ENCODE data around the gene DESI1. TPM values are rescaled to one million over a fixed set of nuclear protein-coding genes. Genes with fewer than 3 reads are reported as not detected.

DESI1 gene
- total RNA-seq, 1 experiment from 2014 or later, result 59.6 TPM

DNA sequence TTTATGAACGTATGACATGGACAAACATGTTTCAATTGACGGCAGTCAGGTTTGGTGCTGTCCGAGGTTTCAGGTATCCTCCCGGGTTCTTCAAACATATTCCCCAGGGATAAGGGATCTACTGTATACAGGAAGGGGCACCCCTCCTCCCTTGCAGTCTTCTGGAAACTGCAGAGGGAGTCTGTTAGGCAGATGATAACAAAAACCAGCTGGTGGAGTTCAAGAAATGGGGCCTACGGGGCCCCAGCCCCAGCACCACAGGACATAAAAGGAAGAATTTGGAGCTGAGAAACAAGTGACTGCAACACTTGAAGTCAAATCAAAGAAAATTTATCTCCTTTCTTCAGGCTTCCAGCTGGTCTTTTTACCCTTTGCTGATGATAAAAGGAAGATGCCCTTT lies 35.7 kb upstream of the DESI1 start:
- TF ChIP-seq, protein P1, sequence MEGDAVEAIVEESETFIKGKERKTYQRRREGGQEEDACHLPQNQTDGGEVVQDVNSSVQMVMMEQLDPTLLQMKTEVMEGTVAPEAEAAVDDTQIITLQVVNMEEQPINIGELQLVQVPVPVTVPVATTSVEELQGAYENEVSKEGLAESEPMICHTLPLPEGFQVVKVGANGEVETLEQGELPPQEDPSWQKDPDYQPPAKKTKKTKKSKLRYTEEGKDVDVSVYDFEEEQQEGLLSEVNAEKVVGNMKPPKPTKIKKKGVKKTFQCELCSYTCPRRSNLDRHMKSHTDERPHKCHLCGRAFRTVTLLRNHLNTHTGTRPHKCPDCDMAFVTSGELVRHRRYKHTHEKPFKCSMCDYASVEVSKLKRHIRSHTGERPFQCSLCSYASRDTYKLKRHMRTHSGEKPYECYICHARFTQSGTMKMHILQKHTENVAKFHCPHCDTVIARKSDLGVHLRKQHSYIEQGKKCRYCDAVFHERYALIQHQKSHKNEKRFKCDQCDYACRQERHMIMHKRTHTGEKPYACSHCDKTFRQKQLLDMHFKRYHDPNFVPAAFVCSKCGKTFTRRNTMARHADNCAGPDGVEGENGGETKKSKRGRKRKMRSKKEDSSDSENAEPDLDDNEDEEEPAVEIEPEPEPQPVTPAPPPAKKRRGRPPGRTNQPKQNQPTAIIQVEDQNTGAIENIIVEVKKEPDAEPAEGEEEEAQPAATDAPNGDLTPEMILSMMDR (IDR thresholded peaks at IDR 0.05; ENCODE audit: unreplicated experiment), result no peak
- intact Hi-C loops (cut with micrococcal nuclease), result no loop called here
- Mint-ChIP-seq H3K4me3 (ENCODE audit: unreplicated experiment) (no peak overlapping the region), H3K4me1 (ENCODE audit: insufficient read depth, unreplicated experiment) (peaks cover 4% of the 10 kb centered on the region), H3K27ac (ENCODE audit: low read depth, unreplicated experiment) (no peak overlapping the region), H3K36me3 (ENCODE audit: insufficient read depth, unreplicated experiment) (peaks cover 100% of the 10 kb centered on the region), H3K9me3 (ENCODE audit: unreplicated experiment) (no peaks in the 10 kb centered on the region), H3K27me3 (ENCODE audit: insufficient read depth, unreplicated experiment) (no peaks in the 10 kb centered on the region)
- POLR2A ChIA-PET, result interaction anchor here (0.9 to 2.8 kb wide), 4 partner anchors 10 to 35 kb away, joined by 3 to 12 read pairs (median 4); partner anchors contain the start of genes DESI1 and XRCC6
- BruUV-seq (replicated peaks), result no TSS peak
- DNase-seq (ENCODE audit: unreplicated experiment), result no peak
- CTCF ChIA-PET, result interaction anchor here (0.9 kb wide), 1 partner anchor 10 kb away, joined by 3 read pairs; no protein-coding TSS in a partner anchor

DNA sequence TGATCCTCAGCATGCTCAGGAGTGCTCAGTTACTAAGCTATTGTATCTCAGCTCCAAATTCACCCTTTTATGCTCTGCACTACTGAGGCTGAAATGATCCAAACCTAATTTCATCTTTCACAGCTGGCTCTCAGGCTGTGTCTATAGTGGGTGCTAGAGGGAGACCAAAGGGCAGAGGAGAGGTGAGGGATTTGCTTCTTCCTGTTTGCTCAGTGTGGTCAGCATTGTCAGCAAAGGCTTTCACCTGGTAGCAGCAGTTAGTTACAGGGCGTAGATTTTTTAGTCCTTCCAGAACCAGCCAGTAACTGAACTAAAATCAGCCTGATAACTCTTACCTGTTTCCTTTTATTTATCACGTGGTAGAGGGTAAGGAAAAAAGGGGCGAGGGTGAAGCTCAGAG lies 33.5 kb upstream of the DESI1 start:
- Mint-ChIP-seq H3K27me3 (ENCODE audit: insufficient read depth, unreplicated experiment) (no peaks in the 10 kb centered on the region), H3K27ac (ENCODE audit: low read depth, unreplicated experiment) (no peak overlapping the region), H3K36me3 (ENCODE audit: insufficient read depth, unreplicated experiment) (peaks cover 98% of the 10 kb centered on the region), H3K9me3 (ENCODE audit: unreplicated experiment) (no peaks in the 10 kb centered on the region), H3K4me1 (ENCODE audit: insufficient read depth, unreplicated experiment) (no peaks in the 10 kb centered on the region), H3K4me3 (ENCODE audit: unreplicated experiment) (no peak overlapping the region)
- ChIA-PET POLR2A (interaction anchor here (1.2 to 2.1 kb wide), 3 partner anchors 8 to 33 kb away, joined by 3 to 12 read pairs (median 6); partner anchors contain the start of genes DESI1 and XRCC6), CTCF (interaction anchor here (3.0 kb wide), 1 partner anchor 12 kb away, joined by 11 read pairs; no protein-coding TSS in a partner anchor)
- no peak for DNase-seq (ENCODE audit: unreplicated experiment)
- BruUV-seq (replicated peaks), result no TSS peak
- TF ChIP-seq, protein P1 (IDR thresholded peaks at IDR 0.05; ENCODE audit: unreplicated experiment), result no peak
- intact Hi-C loops (cut with micrococcal nuclease), result no loop called here

DNA sequence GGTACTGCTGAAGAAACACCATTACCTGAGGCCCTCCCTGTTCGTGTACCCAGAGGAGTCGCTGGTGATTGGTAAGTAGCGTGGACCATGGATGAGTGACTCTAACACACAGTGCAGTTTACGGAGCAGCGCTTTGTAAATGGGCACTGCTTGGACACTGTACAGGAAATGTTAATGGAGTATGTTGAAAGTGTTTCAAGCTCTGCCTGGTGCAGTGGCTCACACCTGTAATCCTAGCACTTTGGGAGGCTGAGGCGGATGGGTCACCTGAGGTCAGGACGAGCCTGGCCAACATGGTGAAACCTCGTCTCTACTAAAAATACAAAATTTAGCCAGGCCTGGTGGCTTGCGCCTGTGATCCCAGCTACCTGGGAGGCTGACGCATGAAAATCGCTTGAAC lies 30.0 kb upstream of the DESI1 start:
- POLR2A ChIA-PET, result interaction anchor here (0.5 to 2.0 kb wide), 6 partner anchors 10 to 964 kb away, joined by 3 to 7 read pairs (median 3); partner anchors contain the start of genes DESI1, POLDIP3, SNU13 and XRCC6
- CTCF ChIA-PET, result interaction anchor here (1.1 to 1.4 kb wide), 2 partner anchors 9 to 15 kb away, joined by 3 read pairs; no protein-coding TSS in a partner anchor
- no peak for DNase-seq (ENCODE audit: unreplicated experiment)
- no TSS peak for BruUV-seq (replicated peaks)
- H3K9me3 Mint-ChIP-seq (ENCODE audit: unreplicated experiment), result no peaks in the 10 kb centered on the region
- no peaks in the 10 kb centered on the region for H3K4me1 Mint-ChIP-seq (ENCODE audit: insufficient read depth, unreplicated experiment)
- no peak overlapping the region for H3K4me3 Mint-ChIP-seq (ENCODE audit: unreplicated experiment)
- no peaks in the 10 kb centered on the region for H3K27me3 Mint-ChIP-seq (ENCODE audit: insufficient read depth, unreplicated experiment)
- TF ChIP-seq, protein P1 (IDR thresholded peaks at IDR 0.05; ENCODE audit: unreplicated experiment), result no peak
- intact Hi-C loops (cut with micrococcal nuclease), result no loop called here
- H3K27ac Mint-ChIP-seq (ENCODE audit: low read depth, unreplicated experiment), result no peak overlapping the region
- H3K36me3 Mint-ChIP-seq (ENCODE audit: insufficient read depth, unreplicated experiment), result peaks cover 97% of the 10 kb centered on the region

DNA sequence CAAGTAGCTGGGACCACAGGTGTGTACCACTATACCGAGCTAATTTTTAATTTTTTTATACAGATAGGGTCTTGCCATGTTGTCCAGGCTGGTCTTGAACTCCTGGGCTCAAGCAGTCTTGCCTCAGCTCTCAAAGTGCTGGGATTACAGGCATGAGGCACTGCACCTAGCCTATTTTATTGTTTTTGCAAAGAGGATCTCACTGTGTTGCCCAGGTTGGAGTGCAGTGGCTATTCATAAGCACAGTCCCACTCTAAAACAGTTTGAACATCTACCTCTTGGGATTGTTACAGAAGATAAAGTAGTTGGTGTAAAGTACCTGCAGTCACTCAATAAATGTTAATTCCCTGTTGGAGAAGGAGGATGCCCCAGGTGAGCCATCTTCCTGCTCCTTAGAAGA lies 29.4 kb upstream of the DESI1 start:
- ChIA-PET CTCF (interaction anchor here (1.1 to 1.4 kb wide), 2 partner anchors 8 to 31 kb away, joined by 3 read pairs; no protein-coding TSS in a partner anchor), POLR2A (interaction anchor here (1.1 to 2.0 kb wide), 5 partner anchors 8 to 38 kb away, joined by 3 to 7 read pairs (median 4); partner anchors contain the start of genes DESI1, SNU13 and XRCC6)
- DNase-seq (ENCODE audit: unreplicated experiment), result no peak
- H3K4me3 Mint-ChIP-seq (ENCODE audit: unreplicated experiment), result no peak overlapping the region
- no peak overlapping the region for H3K27ac Mint-ChIP-seq (ENCODE audit: low read depth, unreplicated experiment)
- H3K27me3 Mint-ChIP-seq (ENCODE audit: insufficient read depth, unreplicated experiment), result no peaks in the 10 kb centered on the region
- H3K9me3 Mint-ChIP-seq (ENCODE audit: unreplicated experiment), result no peaks in the 10 kb centered on the region
- H3K36me3 Mint-ChIP-seq (ENCODE audit: insufficient read depth, unreplicated experiment), result peaks cover 97% of the 10 kb centered on the region
- TF ChIP-seq, protein P1 (IDR thresholded peaks at IDR 0.05; ENCODE audit: unreplicated experiment), result no peak
- no peaks in the 10 kb centered on the region for H3K4me1 Mint-ChIP-seq (ENCODE audit: insufficient read depth, unreplicated experiment)
- no TSS peak for BruUV-seq (replicated peaks)
- intact Hi-C loops (cut with micrococcal nuclease), result no loop called here
